K562 treated with DMSO at 1 percent for 12 hours (cell line): Measurements from ENCODE around the gene SLFN12. TPM values are rescaled to one million over a fixed set of nuclear protein-coding genes. Genes with fewer than 3 reads are reported as not detected.

Experiments used
- total RNA-seq: library from RNA; unstranded; fragments of 300-600 nt; gene quantifications from 2 replicates; pipeline ENCODE4 v1.2.3, GENCODE V29; 2022; ENCODE audit not compliant: insufficient read depth

Gene SLFN12
- total RNA-seq: 0.35 TPM in 1 of 2 replicates, not detected in the other

DNA sequence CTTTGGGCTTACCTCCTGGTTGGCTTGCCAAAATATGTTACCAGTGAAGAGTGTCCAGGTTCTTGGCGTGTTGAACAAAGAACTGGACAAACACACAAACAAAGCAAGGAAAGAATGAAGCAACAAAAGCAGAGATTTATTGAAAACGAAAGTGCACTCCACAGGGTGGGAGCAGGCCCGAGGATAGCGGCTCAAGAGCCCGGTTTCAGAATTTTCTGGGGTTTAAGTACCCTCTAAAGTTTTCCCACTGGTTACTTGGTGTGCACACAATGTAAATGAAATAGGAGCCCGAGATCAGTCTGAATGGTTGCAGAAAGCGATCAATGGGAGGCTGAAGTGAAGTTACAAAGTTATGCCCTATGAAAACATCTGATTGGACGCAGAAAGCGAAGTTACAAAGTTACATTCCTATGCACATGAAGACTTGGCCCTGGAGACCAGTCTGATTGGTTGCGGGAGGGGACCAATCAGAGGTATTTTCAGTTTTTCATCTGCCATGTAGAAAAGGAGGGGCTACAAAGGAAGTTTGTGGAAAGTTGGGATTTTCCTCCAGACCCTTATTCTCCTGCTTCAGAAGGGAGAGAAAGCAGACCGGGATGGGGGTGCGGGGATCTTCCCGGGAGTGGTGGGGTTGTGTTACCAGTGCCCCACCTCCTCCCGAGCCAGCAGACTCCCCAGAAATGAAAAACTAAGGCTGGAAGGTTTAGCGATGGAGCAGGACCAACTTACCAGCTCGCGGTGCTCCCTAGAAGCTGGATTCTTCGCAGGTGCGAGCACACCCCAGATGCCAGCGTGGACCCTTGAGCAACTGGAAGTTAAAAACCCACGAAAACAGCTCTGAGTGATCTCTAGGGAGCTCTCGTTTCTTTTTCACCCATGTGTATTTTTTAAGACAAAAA, at the start of gene SLFN12:
SLFN12 (minus strand) TSS at position 325 of the 899 bp plus-strand sequence. CDS start 9,472 bp downstream, outside the sequence.

DNA sequence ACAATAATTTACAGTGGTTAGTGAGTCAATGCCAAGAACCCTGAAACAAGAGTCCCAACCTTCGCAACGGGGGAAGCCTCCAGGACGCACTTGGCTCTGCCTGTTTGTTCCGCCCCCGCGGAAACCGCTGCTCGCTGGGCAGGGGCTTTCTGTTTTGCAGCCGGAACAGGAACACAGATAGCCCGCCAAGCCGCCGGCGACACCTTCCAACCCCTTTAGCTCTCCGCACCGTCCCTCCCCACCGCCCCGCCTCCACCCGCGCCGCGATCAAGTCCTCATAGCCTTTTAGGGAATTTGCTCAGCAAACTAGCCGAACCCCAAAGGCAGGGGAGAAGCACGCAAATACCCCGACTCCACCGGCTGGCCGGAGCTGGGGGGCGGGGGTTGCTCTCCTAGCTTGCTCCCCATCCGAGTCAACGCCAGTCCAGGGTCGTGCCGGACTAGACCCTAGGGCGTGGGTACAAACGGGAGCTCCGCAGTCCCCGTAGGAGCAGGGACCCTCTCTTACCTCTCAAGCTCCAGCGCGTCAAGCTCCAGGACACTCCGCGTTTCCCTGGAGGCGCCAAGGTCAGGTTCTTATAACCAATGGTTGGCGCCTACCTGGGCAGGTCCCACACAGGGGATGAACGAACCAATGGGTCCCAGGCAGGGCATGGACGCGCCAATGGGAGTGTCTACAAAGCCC, 16.1 kb upstream of the SLFN12 start, which contains the start of gene SLFN13:
SLFN13 (minus strand) TSS at position 553 of the 685 bp plus-strand sequence. CDS start 3,086 bp downstream, outside the sequence.

GRCh38 chr17:35373534-35373983, 58.7 kb downstream of the SLFN12 start, which contains the start of gene SLFN11:
SLFN11 (minus strand) TSS chr17:35373621; CDS start chr17:35363807, 9,814 bp downstream.

Other genes starting within 250 kb of the SLFN12 start
- not detected in 2 replicates for gene SLC35G3, start 238.1 kb downstream of the SLFN12 start, total RNA-seq
- gene SLFN5, start 189.4 kb downstream of the SLFN12 start, total RNA-seq: 0.84 and 1.3 TPM in 2 replicates
- not detected in 2 replicates for gene SLFN11, start 58.9 kb downstream of the SLFN12 start, total RNA-seq
- 0.36 and 2.0 TPM in 2 replicates for gene SLFN13, start 16.3 kb upstream of the SLFN12 start, total RNA-seq
- 0.72 TPM in 1 of 2 replicates, not detected in the other for gene SLFN12L, start 105.2 kb upstream of the SLFN12 start, total RNA-seq
- 0.82 and 3.3 TPM in 2 replicates for gene SLFN14, start 128.3 kb upstream of the SLFN12 start, total RNA-seq
- 5.6 and 6.1 TPM in 2 replicates for gene PEX12, start 146.1 kb upstream of the SLFN12 start, total RNA-seq
- 41.9 and 120 TPM in 2 replicates for gene AP2B1, start 154.8 kb upstream of the SLFN12 start, total RNA-seq